H1 (cell line): ENCODE data around the gene MGRN1.

ENCODE experiments used
- BRCA1 ChIP-seq: IDR thresholded peaks from 2 replicates; pipeline ENCODE4 v1.6.1; 2012; ENCODE audit warnings: low read depth, low read length, improper control_type of control experiment
- CHD1 ChIP-seq: IDR thresholded peaks from 2 replicates; pipeline ENCODE4 v1.6.1; 2012; ENCODE audit warnings: low read depth, low read length, improper control_type of control experiment
- JUN ChIP-seq: IDR thresholded peaks from 2 replicates; pipeline ENCODE4 v1.6.1; 2011; ENCODE audit warnings: low read depth, mild to moderate bottlenecking, improper control_type of control experiment, low read length
- KDM1A ChIP-seq: fragments of 200-600, 300-600 bp; sonication (generic); IDR thresholded peaks from 2 replicates; pipeline ENCODE4 v1.7.1; 2016; ENCODE audit warnings: mild to moderate bottlenecking, low read length, borderline replicate concordance
- POLR2A ChIP-seq, 2 experiments: IDR thresholded peaks; 1 replicate in 1 of 2; 2 replicates in 1 of 2; pipeline ENCODE4 v1.6.1; 2011; ENCODE audit warnings: low read depth in 2 of 2, low read length in 2 of 2, mild to moderate bottlenecking in 2 of 2; ENCODE audit errors: control extremely low read depth in 1 of 2
- RFX5 ChIP-seq: IDR thresholded peaks from 2 replicates; pipeline ENCODE4 v1.6.1; 2011; ENCODE audit warnings: low read depth, low read length, improper control_type of control experiment, borderline replicate concordance
- USF2 ChIP-seq: IDR thresholded peaks from 2 replicates; pipeline ENCODE4 v1.6.1; 2011; ENCODE audit warnings: low read length, improper control_type of control experiment
- TF ChIP-seq, protein P1 (sequence below), 3 experiments: IDR thresholded peaks; 1 replicate in 2 of 3; 2 replicates in 1 of 3; pipeline versions ENCODE4 v1.5.1 to v1.6.1; 2011; ENCODE audit warnings: low read length in 3 of 3, mild to moderate bottlenecking in 3 of 3, inconsistent platforms in 2 of 3, low read depth in 1 of 3, moderate library complexity in 1 of 3; ENCODE audit not compliant: insufficient read depth in 1 of 3; ENCODE audit errors: control extremely low read depth in 1 of 3
- TF ChIP-seq, protein P2 (sequence below): IDR thresholded peaks from 2 replicates; pipeline ENCODE4 v1.6.1; 2012; ENCODE audit warnings: inconsistent platforms
- TF ChIP-seq, protein P3 (sequence below): IDR thresholded peaks from 2 replicates; pipeline ENCODE4 v1.6.1; 2012; ENCODE audit warnings: low read length, inconsistent platforms
- TF ChIP-seq, protein P4 (sequence below): IDR thresholded peaks from 2 replicates; pipeline ENCODE4 v1.6.1; 2011; ENCODE audit warnings: low read depth, mild to moderate bottlenecking, low read length; ENCODE audit not compliant: insufficient read depth

DNA sequence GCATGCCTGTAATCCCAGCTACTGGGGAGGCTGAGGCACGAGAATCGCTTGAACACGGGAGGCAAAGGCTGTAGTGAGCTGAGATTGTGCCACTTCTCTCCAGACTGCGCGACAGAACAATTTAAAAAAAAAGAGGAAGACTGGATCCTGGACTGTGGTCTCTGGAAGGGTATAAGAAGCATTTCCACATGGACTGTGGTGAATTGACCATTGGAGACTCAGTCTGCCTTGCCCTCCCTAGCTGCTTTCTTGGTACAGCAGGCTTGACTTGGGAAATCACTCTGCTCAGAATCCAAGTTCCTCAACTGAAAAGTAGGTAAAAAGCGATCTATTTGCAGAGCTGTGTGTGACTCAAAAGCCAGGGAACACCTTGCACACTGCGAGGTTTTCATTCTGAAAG is 1.0 kb upstream of the MGRN1 start:
- TF ChIP-seq, protein P1, sequence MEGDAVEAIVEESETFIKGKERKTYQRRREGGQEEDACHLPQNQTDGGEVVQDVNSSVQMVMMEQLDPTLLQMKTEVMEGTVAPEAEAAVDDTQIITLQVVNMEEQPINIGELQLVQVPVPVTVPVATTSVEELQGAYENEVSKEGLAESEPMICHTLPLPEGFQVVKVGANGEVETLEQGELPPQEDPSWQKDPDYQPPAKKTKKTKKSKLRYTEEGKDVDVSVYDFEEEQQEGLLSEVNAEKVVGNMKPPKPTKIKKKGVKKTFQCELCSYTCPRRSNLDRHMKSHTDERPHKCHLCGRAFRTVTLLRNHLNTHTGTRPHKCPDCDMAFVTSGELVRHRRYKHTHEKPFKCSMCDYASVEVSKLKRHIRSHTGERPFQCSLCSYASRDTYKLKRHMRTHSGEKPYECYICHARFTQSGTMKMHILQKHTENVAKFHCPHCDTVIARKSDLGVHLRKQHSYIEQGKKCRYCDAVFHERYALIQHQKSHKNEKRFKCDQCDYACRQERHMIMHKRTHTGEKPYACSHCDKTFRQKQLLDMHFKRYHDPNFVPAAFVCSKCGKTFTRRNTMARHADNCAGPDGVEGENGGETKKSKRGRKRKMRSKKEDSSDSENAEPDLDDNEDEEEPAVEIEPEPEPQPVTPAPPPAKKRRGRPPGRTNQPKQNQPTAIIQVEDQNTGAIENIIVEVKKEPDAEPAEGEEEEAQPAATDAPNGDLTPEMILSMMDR (IDR thresholded peaks at IDR 0.05; ENCODE audit: control extremely low read depth in 1 of 3, insufficient read depth in 1 of 3, low read depth in 1 of 3, low read length in 3 of 3) = no peak
- TF ChIP-seq BRCA1 (no peak), RFX5 (no peak), USF2 (no peak), KDM1A (no peak), JUN (no peak), CHD1 (no peak), POLR2A (IDR thresholded peaks at IDR 0.05; ENCODE audit: control extremely low read depth in 1 of 2, low read depth in 2 of 2, low read length in 2 of 2) (no peak)
- TF ChIP-seq, protein P2, sequence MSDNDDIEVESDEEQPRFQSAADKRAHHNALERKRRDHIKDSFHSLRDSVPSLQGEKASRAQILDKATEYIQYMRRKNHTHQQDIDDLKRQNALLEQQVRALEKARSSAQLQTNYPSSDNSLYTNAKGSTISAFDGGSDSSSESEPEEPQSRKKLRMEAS = no peak
- TF ChIP-seq, protein P3, sequence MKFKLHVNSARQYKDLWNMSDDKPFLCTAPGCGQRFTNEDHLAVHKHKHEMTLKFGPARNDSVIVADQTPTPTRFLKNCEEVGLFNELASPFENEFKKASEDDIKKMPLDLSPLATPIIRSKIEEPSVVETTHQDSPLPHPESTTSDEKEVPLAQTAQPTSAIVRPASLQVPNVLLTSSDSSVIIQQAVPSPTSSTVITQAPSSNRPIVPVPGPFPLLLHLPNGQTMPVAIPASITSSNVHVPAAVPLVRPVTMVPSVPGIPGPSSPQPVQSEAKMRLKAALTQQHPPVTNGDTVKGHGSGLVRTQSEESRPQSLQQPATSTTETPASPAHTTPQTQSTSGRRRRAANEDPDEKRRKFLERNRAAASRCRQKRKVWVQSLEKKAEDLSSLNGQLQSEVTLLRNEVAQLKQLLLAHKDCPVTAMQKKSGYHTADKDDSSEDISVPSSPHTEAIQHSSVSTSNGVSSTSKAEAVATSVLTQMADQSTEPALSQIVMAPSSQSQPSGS = no peak
- TF ChIP-seq, protein P4, sequence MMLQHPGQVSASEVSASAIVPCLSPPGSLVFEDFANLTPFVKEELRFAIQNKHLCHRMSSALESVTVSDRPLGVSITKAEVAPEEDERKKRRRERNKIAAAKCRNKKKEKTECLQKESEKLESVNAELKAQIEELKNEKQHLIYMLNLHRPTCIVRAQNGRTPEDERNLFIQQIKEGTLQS = no peak
